ENCODE results near the gene CRTAP.
A peak's percentile ranks its signal among the peaks of the same experiment; 100 is the strongest.

DNA sequence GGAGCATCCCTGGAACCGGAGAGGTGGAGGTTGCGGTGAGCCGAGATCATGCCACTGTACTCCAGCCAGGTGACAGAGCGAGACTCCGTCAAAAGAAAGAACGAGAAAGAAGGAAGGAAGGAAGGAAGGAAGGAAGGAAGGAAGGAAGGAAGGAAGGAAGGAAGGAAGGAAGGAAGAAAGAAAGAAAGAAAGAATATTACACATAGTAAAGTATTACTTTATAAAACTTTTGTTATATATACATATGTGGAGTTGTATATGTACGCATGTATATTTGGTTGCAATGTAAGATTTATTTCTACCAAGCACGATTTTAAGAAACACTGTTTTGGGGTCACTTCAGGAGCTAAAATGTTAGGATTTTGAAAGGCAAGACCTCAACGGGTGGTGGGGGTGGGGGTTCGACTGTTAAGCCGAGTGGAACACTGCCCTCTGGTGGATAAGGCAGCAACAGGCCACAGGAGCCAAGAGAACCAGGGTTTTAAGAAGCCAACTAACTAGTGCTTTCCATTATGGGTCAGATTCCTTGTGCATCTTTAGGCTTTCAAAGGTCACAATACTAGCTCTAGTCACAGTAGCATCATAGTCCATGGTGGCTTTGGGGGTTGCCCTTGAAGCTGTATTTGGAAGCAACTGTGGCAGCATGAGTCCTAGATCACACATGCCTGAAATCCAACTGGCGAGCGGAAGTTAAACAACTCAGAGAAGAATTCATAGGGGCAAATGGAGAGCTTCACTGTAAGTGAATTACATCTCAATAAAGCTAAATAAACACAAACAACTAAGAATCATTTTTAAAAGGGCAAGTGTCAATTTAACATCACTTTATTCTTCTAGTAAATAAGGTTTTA is 39.4 kb upstream of the CRTAP start:
- TF ChIP-seq POLR2A (IDR thresholded peaks at IDR 0.05): no peak
- TF ChIP-seq, protein P1, sequence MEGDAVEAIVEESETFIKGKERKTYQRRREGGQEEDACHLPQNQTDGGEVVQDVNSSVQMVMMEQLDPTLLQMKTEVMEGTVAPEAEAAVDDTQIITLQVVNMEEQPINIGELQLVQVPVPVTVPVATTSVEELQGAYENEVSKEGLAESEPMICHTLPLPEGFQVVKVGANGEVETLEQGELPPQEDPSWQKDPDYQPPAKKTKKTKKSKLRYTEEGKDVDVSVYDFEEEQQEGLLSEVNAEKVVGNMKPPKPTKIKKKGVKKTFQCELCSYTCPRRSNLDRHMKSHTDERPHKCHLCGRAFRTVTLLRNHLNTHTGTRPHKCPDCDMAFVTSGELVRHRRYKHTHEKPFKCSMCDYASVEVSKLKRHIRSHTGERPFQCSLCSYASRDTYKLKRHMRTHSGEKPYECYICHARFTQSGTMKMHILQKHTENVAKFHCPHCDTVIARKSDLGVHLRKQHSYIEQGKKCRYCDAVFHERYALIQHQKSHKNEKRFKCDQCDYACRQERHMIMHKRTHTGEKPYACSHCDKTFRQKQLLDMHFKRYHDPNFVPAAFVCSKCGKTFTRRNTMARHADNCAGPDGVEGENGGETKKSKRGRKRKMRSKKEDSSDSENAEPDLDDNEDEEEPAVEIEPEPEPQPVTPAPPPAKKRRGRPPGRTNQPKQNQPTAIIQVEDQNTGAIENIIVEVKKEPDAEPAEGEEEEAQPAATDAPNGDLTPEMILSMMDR (IDR thresholded peaks at IDR 0.05): peak; percentile 42 to 87 (median 70)
